Hepatocyte (in vitro differentiated cells): Measurements from ENCODE around the gene IGDCC3. TPM values are rescaled to one million over a fixed set of nuclear protein-coding genes. Genes with fewer than 3 reads are reported as not detected.

Experiments
- DNase-seq: peaks from one replicate; pipeline ENCODE4 v3.0.0-alpha.2; 2016; ENCODE audit warnings: low spot score
- H2AFZ ChIP-seq: fragments of 200-600 bp; sonication (generic); 2 replicates; pipeline ENCODE4 v1.6.0; 2016; ENCODE audit warnings: antibody characterized with exemption, mild to moderate bottlenecking
- H3K27ac ChIP-seq: fragments of 200-600 bp; sonication (generic); 2 replicates; pipeline ENCODE4 v1.5.1; 2016; ENCODE audit warnings: mild to moderate bottlenecking
- H3K27me3 ChIP-seq: fragments of 200-600 bp; sonication (generic); 2 replicates; pipeline ENCODE4 v1.6.1; 2016
- H3K36me3 ChIP-seq: fragments of 200-600 bp; sonication (generic); replicated peaks from 2 replicates; pipeline ENCODE4 v1.5.1; 2016; ENCODE audit warnings: low read depth; ENCODE audit not compliant: insufficient read depth
- H3K4me1 ChIP-seq: fragments of 200-600 bp; sonication (generic); 2 replicates; pipeline ENCODE4 v1.5.1; 2016; ENCODE audit warnings: mild to moderate bottlenecking, moderate library complexity; ENCODE audit not compliant: insufficient read depth
- H3K4me2 ChIP-seq: fragments of 200-600 bp; sonication (generic); 2 replicates; pipeline ENCODE4 v1.6.0; 2016
- H3K4me3 ChIP-seq: fragments of 200-600 bp; sonication (generic); 2 replicates; pipeline ENCODE4 v1.5.1; 2016; ENCODE audit warnings: mild to moderate bottlenecking
- H3K79me2 ChIP-seq: fragments of 200-600 bp; sonication (generic); 2 replicates; pipeline ENCODE4 v1.6.0; 2017; ENCODE audit warnings: mild to moderate bottlenecking
- H3K9me2 ChIP-seq: fragments of 200-600 bp; sonication (generic); replicated peaks from 2 replicates; pipeline ENCODE4 v1.6.0; 2017; ENCODE audit warnings: mild to moderate bottlenecking; ENCODE audit not compliant: insufficient read depth
- H3K9me3 ChIP-seq: fragments of 200-600 bp; sonication (generic); 2 replicates; pipeline ENCODE4 v1.5.1; 2016; ENCODE audit warnings: low read depth, mild to moderate bottlenecking
- H4K20me1 ChIP-seq: fragments of 200-600 bp; sonication (generic); 2 replicates; pipeline ENCODE4 v1.6.0; 2016; ENCODE audit warnings: mild to moderate bottlenecking; ENCODE audit not compliant: insufficient read depth, poor library complexity, severe bottlenecking
- EZH2 ChIP-seq: fragments of 200-600 bp; sonication (generic); IDR thresholded peaks from 2 replicates; pipeline ENCODE4 v1.6.1; 2016; ENCODE audit warnings: antibody characterized with exemption, mild to moderate bottlenecking, borderline replicate concordance
- EZH2phosphoT487 ChIP-seq: fragments of 200-600 bp; sonication (generic); IDR thresholded peaks from one replicate; pipeline ENCODE4 v1.6.1; 2018; ENCODE audit warnings: antibody characterized with exemption, mild to moderate bottlenecking, low read depth, moderate library complexity; ENCODE audit not compliant: unreplicated experiment, severe bottlenecking
- WGBS: methylation state at CpG from one replicate; pipeline ENCODE4 v1.1.6; 2016; ENCODE audit warnings: low lambda C conversion rate; ENCODE audit errors: missing lambda C conversion rate; 5-methylcytosine and 5-hydroxymethylcytosine counted together
- polyA plus RNA-seq: library from polyadenylated mRNA; unstranded; fragments of >200 nt; fragmentation: Nextera tagmentation; extraction: Ambion mirVana; gene quantifications from 2 replicates; pipeline ENCODE4 v1.2.1, GENCODE V29; 2016
- total RNA-seq: library from RNA; depleted of rRNA; stranded (reverse); fragments of >200 nt; gene quantifications from 2 replicates; pipeline ENCODE4 v1.2.3, GENCODE V29; 2014
- TF ChIP-seq, protein P1 (sequence below): fragments of 200-600 bp; sonication (generic); IDR thresholded peaks from 2 replicates; pipeline ENCODE4 v1.5.1; 2016; ENCODE audit warnings: antibody characterized with exemption, mild to moderate bottlenecking; ENCODE audit not compliant: poor library complexity

IGDCC3 gene
- total and polyA plus RNA-seq, 2 experiments from 2014 or later: 8.1 to 14.8 TPM

DNA sequence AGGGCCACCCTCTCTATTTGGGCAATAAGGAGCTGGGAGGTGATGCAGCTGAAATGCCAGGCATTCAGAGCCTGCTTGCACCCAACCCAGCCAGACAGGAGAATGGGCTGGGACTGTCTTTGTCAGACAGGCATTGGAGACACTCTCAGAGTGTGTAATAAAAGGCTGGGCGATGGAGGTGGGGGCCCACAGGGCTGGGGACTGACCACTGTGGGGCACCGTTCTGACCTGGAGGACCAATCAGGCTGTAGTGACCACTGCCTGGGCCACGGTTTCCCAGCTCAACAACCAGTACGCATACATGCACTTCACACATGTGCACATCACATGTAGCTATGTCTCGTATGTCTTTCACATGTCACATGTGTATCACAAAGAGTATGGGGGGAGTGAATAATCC, 5.7 kb upstream of the IGDCC3 start:
- H3K27me3 ChIP-seq: no peaks in the 10 kb centered on the region
- TF ChIP-seq EZH2: no peak
- TF ChIP-seq, protein P1, sequence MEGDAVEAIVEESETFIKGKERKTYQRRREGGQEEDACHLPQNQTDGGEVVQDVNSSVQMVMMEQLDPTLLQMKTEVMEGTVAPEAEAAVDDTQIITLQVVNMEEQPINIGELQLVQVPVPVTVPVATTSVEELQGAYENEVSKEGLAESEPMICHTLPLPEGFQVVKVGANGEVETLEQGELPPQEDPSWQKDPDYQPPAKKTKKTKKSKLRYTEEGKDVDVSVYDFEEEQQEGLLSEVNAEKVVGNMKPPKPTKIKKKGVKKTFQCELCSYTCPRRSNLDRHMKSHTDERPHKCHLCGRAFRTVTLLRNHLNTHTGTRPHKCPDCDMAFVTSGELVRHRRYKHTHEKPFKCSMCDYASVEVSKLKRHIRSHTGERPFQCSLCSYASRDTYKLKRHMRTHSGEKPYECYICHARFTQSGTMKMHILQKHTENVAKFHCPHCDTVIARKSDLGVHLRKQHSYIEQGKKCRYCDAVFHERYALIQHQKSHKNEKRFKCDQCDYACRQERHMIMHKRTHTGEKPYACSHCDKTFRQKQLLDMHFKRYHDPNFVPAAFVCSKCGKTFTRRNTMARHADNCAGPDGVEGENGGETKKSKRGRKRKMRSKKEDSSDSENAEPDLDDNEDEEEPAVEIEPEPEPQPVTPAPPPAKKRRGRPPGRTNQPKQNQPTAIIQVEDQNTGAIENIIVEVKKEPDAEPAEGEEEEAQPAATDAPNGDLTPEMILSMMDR: no peak
- no peak for TF ChIP-seq EZH2phosphoT487
- WGBS: 89% methylated on average over 5 of the region's 5 CpGs

DNA sequence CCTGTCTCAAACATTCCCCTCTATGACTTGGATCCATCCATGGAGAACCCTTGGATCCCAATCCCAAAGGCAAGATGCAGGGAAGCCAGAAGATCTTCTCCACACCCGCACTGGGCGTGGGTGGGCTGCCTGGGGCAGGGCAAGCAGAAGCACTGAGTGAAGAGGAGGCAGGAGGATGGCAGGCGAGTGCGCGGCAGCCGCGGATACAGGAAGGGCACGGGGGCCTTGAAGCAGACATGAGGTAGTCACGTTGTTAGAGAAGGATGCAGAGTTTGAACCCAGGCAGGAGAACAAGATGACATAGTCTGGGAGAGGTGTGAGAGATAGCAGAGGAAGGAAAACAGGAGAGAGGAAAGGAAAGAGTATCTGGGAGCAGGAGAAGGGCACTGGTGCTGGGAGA, 5.1 kb upstream of the IGDCC3 start:
- 77% methylated on average over 9 of the region's 9 CpGs for WGBS
- Histone ChIP-seq H3K27ac (no peak overlapping the region), H4K20me1 (no peaks in the 10 kb centered on the region), H3K9me3 (no peaks in the 10 kb centered on the region), H2AFZ (no peak overlapping the region), H3K4me2 (no peak overlapping the region), H3K27me3 (no peaks in the 10 kb centered on the region), H3K9me2 (no peaks in the 10 kb centered on the region), H3K4me3 (no peak overlapping the region), H3K4me1 (peaks cover 15% of the 10 kb centered on the region), H3K36me3 (no peaks in the 10 kb centered on the region), H3K79me2 (no peaks in the 10 kb centered on the region)
- TF ChIP-seq EZH2: no peak
- TF ChIP-seq, protein P1: no peak
- no peak for TF ChIP-seq EZH2phosphoT487
- no peak for DNase-seq

More for the DNA sequence above, 5.7 kb upstream of the IGDCC3 start:
- Histone ChIP-seq H3K27ac (no peak overlapping the region), H3K79me2 (no peaks in the 10 kb centered on the region), H3K9me3 (no peaks in the 10 kb centered on the region), H4K20me1 (no peaks in the 10 kb centered on the region), H3K4me2 (no peak overlapping the region), H3K4me1 (peaks cover 10% of the 10 kb centered on the region), H2AFZ (no peak overlapping the region), H3K9me2 (no peaks in the 10 kb centered on the region), H3K4me3 (no peak overlapping the region), H3K36me3 (no peaks in the 10 kb centered on the region)
- no peak for DNase-seq

DNA sequence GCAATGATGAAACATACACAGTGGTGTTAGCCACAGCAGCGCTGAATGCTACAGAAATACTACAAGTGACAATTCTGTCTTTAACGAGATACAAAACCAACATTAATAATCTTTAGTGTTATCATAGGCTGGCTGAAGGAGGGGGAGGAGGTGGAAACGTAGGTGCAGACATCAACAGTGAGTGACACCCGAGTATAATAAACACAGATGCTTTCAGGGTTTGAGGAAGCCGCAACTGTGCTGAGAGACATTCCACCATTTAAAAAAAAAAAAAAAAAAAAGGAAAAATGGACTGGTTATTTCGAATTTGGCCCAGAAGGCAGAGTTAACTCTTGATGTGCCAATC, 4.3 kb upstream of the IGDCC3 start:
- Histone ChIP-seq H3K4me2 (no peak overlapping the region), H3K36me3 (no peaks in the 10 kb centered on the region), H4K20me1 (no peaks in the 10 kb centered on the region), H3K9me3 (no peaks in the 10 kb centered on the region), H3K4me3 (no peak overlapping the region), H3K4me1 (peaks cover 15% of the 10 kb centered on the region), H3K27me3 (no peaks in the 10 kb centered on the region), H3K27ac (no peak overlapping the region), H3K9me2 (no peaks in the 10 kb centered on the region), H3K79me2 (no peaks in the 10 kb centered on the region), H2AFZ (no peak overlapping the region)
- DNase-seq: no peak
- 45% methylated on average over 6 of the region's 6 CpGs for WGBS
- TF ChIP-seq EZH2 (no peak), EZH2phosphoT487 (no peak)
- TF ChIP-seq, protein P1: no peak

DNA sequence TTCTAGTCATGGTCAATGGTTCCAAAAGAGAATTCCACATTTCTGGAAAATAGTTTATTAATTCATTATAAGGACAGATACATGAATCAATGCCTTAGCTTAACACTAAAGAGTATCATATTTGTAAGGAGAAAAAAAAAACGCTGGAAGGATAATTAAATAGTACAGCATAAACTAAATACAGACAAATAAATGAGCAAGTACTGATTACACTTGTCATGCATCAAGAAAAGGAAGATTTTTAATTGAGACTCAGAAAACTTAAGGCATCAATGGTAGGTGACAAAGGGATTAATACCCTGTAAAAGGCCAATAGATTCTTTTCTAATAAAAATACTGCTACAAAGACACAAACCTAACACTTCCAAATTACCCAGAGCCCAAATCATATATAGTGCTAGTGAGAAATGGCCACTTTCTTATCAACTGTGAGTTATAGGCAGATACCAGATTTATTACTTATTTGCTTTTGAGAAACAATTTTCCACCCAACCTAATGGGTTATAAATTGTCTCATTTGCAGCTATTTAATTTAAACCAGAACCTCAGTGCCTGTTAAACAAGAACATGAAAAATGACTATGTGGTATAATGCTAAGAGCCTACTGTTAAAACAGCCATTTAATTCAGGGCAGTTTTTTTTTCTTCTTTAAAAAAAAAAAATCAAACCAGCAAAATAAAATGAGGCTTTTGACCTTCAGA, 3.8 kb upstream of the IGDCC3 start:
- H3K4me2 ChIP-seq: no peak overlapping the region
- H3K79me2 ChIP-seq: no peaks in the 10 kb centered on the region
- no peak overlapping the region for H3K4me3 ChIP-seq
- no peak overlapping the region for H3K27ac ChIP-seq
- no peak overlapping the region for H2AFZ ChIP-seq
- H3K9me2 ChIP-seq: no peaks in the 10 kb centered on the region
- no peak for DNase-seq
- 93% methylated on average over 1 of the region's 1 CpG for WGBS
- no peaks in the 10 kb centered on the region for H3K36me3 ChIP-seq
- H3K9me3 ChIP-seq: no peaks in the 10 kb centered on the region
- H3K27me3 ChIP-seq: no peaks in the 10 kb centered on the region
- no peaks in the 10 kb centered on the region for H4K20me1 ChIP-seq
- H3K4me1 ChIP-seq: peaks cover 15% of the 10 kb centered on the region
- TF ChIP-seq EZH2: no peak
- TF ChIP-seq, protein P1: no peak
- no peak for TF ChIP-seq EZH2phosphoT487
